Body of pancreas (tissue), 4 donors: Measurements from ENCODE around the gene ARHGEF3.

Experiments used
- CTCF ChIP-seq, 7 experiments: fragments of 450-650 bp in 4 of 7; fragments of 200-600 bp in 3 of 7; sonication (generic) in 3 of 7; IDR thresholded peaks; one replicate each; pipeline ENCODE4 v1.5.1; 2016 to 2019; ENCODE audit warnings: antibody characterized with exemption in 7 of 7
- POLR2A ChIP-seq, 3 donors: fragments of 450-650 bp; IDR thresholded peaks; one replicate each; pipeline ENCODE4 v1.6.1; 2016; ENCODE audit warnings: antibody characterized with exemption in 3 of 3, mild to moderate bottlenecking in 2 of 3

DNA sequence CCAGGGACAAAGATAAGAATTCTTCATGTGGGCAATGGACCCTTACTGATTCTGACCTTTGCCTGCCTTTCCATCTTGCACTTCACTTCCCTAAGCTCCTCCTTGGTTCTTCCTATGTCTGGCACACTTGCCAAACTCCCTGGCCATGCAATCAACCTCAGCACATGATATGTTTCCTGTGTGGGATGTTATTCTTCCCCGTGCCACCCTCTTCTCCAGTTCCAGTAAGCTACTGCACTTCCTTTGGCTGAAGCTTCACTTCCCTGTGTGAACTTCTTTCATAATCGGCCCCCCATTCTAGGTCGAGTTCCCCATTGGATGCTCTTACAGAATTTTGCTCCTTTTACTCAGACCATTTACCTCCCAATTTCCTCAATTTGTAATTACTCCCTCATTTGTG is 108.0 kb downstream of the ARHGEF3 start:
- no peak for TF ChIP-seq CTCF (IDR thresholded peaks at IDR 0.05)
- TF ChIP-seq POLR2A (IDR thresholded peaks at IDR 0.05), result no peak
